ENCODE data around the gene ABAT.

Gene ABAT

GRCh38 chr16:8758022-8758421, 83.6 kb downstream of the ABAT start:
- H3K27ac ChIP-seq, result no peak overlapping the region
- TF ChIP-seq CTCF (conservative IDR thresholded peaks at IDR 0.05; ENCODE audit: low read depth), result no peak
- ChIA-PET POLR2A (ENCODE audit: low non-redundant PET) (no interaction called here), CTCF (no interaction called here)
- DNase-seq (ENCODE audit: low spot score), result no peak

- no peak overlapping the region for H3K27ac ChIP-seq
- DNase-seq (ENCODE audit: low spot score), result no peak
- CTCF ChIA-PET, result no interaction called here
- TF ChIP-seq CTCF (conservative IDR thresholded peaks at IDR 0.05; ENCODE audit: low read depth), result no peak
- POLR2A ChIA-PET (ENCODE audit: low non-redundant PET), result no interaction called here
Observed at GRCh38 chr16:8760021-8760420, 85.6 kb downstream of the ABAT start.

- TF ChIP-seq CTCF (conservative IDR thresholded peaks at IDR 0.05; ENCODE audit: low read depth), result no peak
- ChIA-PET POLR2A (ENCODE audit: low non-redundant PET) (no interaction called here), CTCF (no interaction called here)
- DNase-seq (ENCODE audit: low spot score), result no peak
- no peak overlapping the region for H3K27ac ChIP-seq
Observed at GRCh38 chr16:8761078-8761477, 86.7 kb downstream of the ABAT start.

- DNase-seq (ENCODE audit: low spot score), result no peak
- CTCF ChIA-PET, result no interaction called here
- no peak for TF ChIP-seq CTCF (conservative IDR thresholded peaks at IDR 0.05; ENCODE audit: low read depth)
- H3K27ac ChIP-seq, result no peak overlapping the region
- POLR2A ChIA-PET (ENCODE audit: low non-redundant PET), result no interaction called here
Observed at GRCh38 chr16:8762254-8762653, 87.8 kb downstream of the ABAT start.

- CTCF ChIA-PET, result no interaction called here
- no peak overlapping the region for H3K27ac ChIP-seq
- no peak for DNase-seq (ENCODE audit: low spot score)
- POLR2A ChIA-PET (ENCODE audit: low non-redundant PET), result no interaction called here
- no peak for TF ChIP-seq CTCF (conservative IDR thresholded peaks at IDR 0.05; ENCODE audit: low read depth)
Observed at GRCh38 chr16:8763083-8763482, 88.7 kb downstream of the ABAT start.

GRCh38 chr16:8763899-8764298, 89.5 kb downstream of the ABAT start:
- H3K27ac ChIP-seq, result no peak overlapping the region
- POLR2A ChIA-PET (ENCODE audit: low non-redundant PET), result no interaction called here
- CTCF ChIA-PET, result no interaction called here
- DNase-seq (ENCODE audit: low spot score), result no peak
- no peak for TF ChIP-seq CTCF (conservative IDR thresholded peaks at IDR 0.05; ENCODE audit: low read depth)
